SIG-M5 treated with dmso at 0.1 percent for 504 hours (cell line): ENCODE data around the gene TTLL4.

Experiments used
- DNase-seq: peaks from one replicate; lab custom pipeline; 2025; ENCODE audit not compliant: unreplicated experiment; lab: John Stamatoyannopoulos, UW

The TTLL4 gene

GRCh38 chr2:218781691-218782527 is 71.3 kb downstream of the TTLL4 start, which contains the start of gene CYP27A1:
TSS of gene CYP27A1 (plus strand) at chr2:218782147. CDS start at chr2:218782183, 36 bp downstream.
- DNase-seq: no peak

GRCh38 chr2:218782528-218782844 is 71.9 kb downstream of the TTLL4 start:
- no peak for DNase-seq

- DNase-seq: no peak
These were observed 73.1 kb downstream of the TTLL4 start for GRCh38 chr2:218783688-218784087.

GRCh38 chr2:218785103-218785502 is 74.5 kb downstream of the TTLL4 start:
- no peak for DNase-seq

- DNase-seq: no peak
These were observed 75.5 kb downstream of the TTLL4 start for GRCh38 chr2:218786133-218786532.

GRCh38 chr2:218788529-218789255 is 78.1 kb downstream of the TTLL4 start:
- DNase-seq: no peak

- DNase-seq: no peak
These were observed 81.8 kb downstream of the TTLL4 start for GRCh38 chr2:218792433-218792832.

- no peak for DNase-seq
These were observed 86.1 kb downstream of the TTLL4 start for GRCh38 chr2:218796691-218797090.

- DNase-seq: no peak
These were observed 88.3 kb downstream of the TTLL4 start for GRCh38 chr2:218798767-218799504.

GRCh38 chr2:218799990-218800389 is 89.4 kb downstream of the TTLL4 start:
- no peak for DNase-seq

- no peak for DNase-seq
These were observed 91.9 kb downstream of the TTLL4 start for GRCh38 chr2:218802386-218802994.

- no peak for DNase-seq
These were observed 94.2 kb downstream of the TTLL4 start for GRCh38 chr2:218804817-218805216.
